Skeletal muscle tissue (tissue), 4 donors: ENCODE results near the gene PPP5C. TPM values are rescaled to one million over a fixed set of nuclear protein-coding genes. Genes with fewer than 3 reads are reported as not detected.
"Not testable (repeated sequence)": the region's sequence is repeated elsewhere in the genome, so short reads cannot be mapped to it uniquely, and the experiment has no call there.

Source experiments
- H3K27ac ChIP-seq: one replicate; pipeline ENCODE4 v1.7.0; 2013; ENCODE audit warnings: mild to moderate bottlenecking, low read depth, low read length, inconsistent platforms
- H3K27me3 ChIP-seq, 3 donors: one replicate each; pipeline ENCODE4 v1.7.0; 2013; ENCODE audit warnings: low read length in 3 of 3; ENCODE audit not compliant: control insufficient read depth in 3 of 3, insufficient read depth in 3 of 3
- H3K36me3 ChIP-seq, 3 donors: one replicate each; pipeline ENCODE4 v1.7.0; 2013; ENCODE audit warnings: low read length in 3 of 3; ENCODE audit not compliant: control insufficient read depth in 3 of 3, insufficient read depth in 3 of 3
- H3K4me1 ChIP-seq, 3 donors: one replicate each; pipeline ENCODE4 v1.7.0; 2013; ENCODE audit warnings: low read length in 3 of 3, mild to moderate bottlenecking in 3 of 3; ENCODE audit not compliant: control insufficient read depth in 3 of 3, insufficient read depth in 3 of 3
- H3K4me3 ChIP-seq, 3 donors: one replicate each; pipeline ENCODE4 v1.7.0; 2013; ENCODE audit warnings: low read length in 3 of 3
- H3K9ac ChIP-seq, 3 donors: one replicate each; pipeline ENCODE4 v1.7.0; 2013; ENCODE audit warnings: low read length in 3 of 3, mild to moderate bottlenecking in 3 of 3, moderate library complexity in 2 of 3, low read depth in 1 of 3
- H3K9me3 ChIP-seq, 3 donors: one replicate each; pipeline ENCODE4 v1.7.0; 2013; ENCODE audit warnings: low read length in 3 of 3; ENCODE audit not compliant: control insufficient read depth in 3 of 3
- total RNA-seq: library from RNA; depleted of rRNA; stranded (reverse); fragments of >200 nt; gene quantifications from one replicate; pipeline ENCODE4 v1.2.3, GENCODE V29; 2014
- donor health status: Osteomylitis.

Gene PPP5C
- total RNA-seq, 1 donor from 2014 or later: 44.4 TPM

- Histone ChIP-seq H3K36me3 (peaks cover 0 to 2% (median 0%) of the 10 kb centered on the region in 3 donors), H3K9ac (peak overlapping the region in 2 of 3 donors; percentile 7 to 74), H3K27me3 (peaks cover 45 to 75% (median 63%) of the 10 kb centered on the region in 3 donors), H3K4me3 (peak overlapping the region; percentile 30 to 70 (median 52)), H3K4me1 (peaks cover 10 to 13% (median 11%) of the 10 kb centered on the region in 3 donors), H3K27ac (no peak overlapping the region), H3K9me3 (no peaks in the 10 kb centered on the region)
Measured at GRCh38 chr19:46411088-46411924, 64.4 kb downstream of the PPP5C start.

- peak overlapping the region; percentile 54 for H3K27ac ChIP-seq
- peaks cover 10 to 13% (median 11%) of the 10 kb centered on the region in 3 donors for H3K4me1 ChIP-seq
- peak overlapping the region in 2 of 3 donors; percentile 7 to 74 for H3K9ac ChIP-seq
- peaks cover 0 to 2% (median 0%) of the 10 kb centered on the region in 3 donors for H3K36me3 ChIP-seq
- H3K27me3 ChIP-seq: peaks cover 42 to 72% (median 62%) of the 10 kb centered on the region in 3 donors
- peak overlapping the region; percentile 52 to 73 (median 70) for H3K4me3 ChIP-seq
- H3K9me3 ChIP-seq: no peaks in the 10 kb centered on the region
Measured at GRCh38 chr19:46411925-46412649, 65.2 kb downstream of the PPP5C start.

GRCh38 chr19:46412650-46413261 is 65.9 kb downstream of the PPP5C start:
- no peaks in the 10 kb centered on the region for H3K9me3 ChIP-seq
- peaks cover 37 to 66% (median 59%) of the 10 kb centered on the region in 3 donors for H3K27me3 ChIP-seq
- H3K27ac ChIP-seq: peak overlapping the region; percentile 54
- peaks cover 10 to 13% (median 11%) of the 10 kb centered on the region in 3 donors for H3K4me1 ChIP-seq
- H3K4me3 ChIP-seq: peak overlapping the region; percentile 61 to 73 (median 70)
- peaks cover 0 to 2% (median 0%) of the 10 kb centered on the region in 3 donors for H3K36me3 ChIP-seq
- peak overlapping the region in 2 of 3 donors; percentile 65 to 74 for H3K9ac ChIP-seq

- Histone ChIP-seq H3K9me3 (no peaks in the 10 kb centered on the region), H3K4me1 (peaks cover 8 to 12% (median 10%) of the 10 kb centered on the region in 3 donors), H3K9ac (peak within 1 kb of the TSS in 2 of 3 donors; percentile 65 to 74), H3K27me3 (peaks cover 31 to 59% (median 53%) of the 10 kb centered on the region in 3 donors), H3K4me3 (peak within 1 kb of the TSS; percentile 61 to 73 (median 70)), H3K27ac (peak within 1 kb of the TSS; percentile 54), H3K36me3 (peaks cover 0 to 2% (median 0%) of the 10 kb centered on the region in 3 donors)
Measured at GRCh38 chr19:46413262-46414031, 66.6 kb downstream of the PPP5C start, which contains the start of gene CCDC8. CCDC8 (minus strand) TSS chr19:46413564; CDS start chr19:46412810, 754 bp downstream.

GRCh38 chr19:46414899-46415298 is 68.0 kb downstream of the PPP5C start:
- H3K27ac ChIP-seq, H3K9ac ChIP-seq, H3K36me3 ChIP-seq, H3K4me3 ChIP-seq, H3K9me3 ChIP-seq, H3K4me1 ChIP-seq: not testable (repeated sequence)
- peaks cover 26 to 53% (median 48%) of the 10 kb centered on the region in 3 donors for H3K27me3 ChIP-seq

- H3K9ac ChIP-seq, H3K9me3 ChIP-seq, H3K36me3 ChIP-seq, H3K27ac ChIP-seq, H3K4me1 ChIP-seq: not testable (repeated sequence)
- peaks cover 26 to 43% (median 36%) of the 10 kb centered on the region in 3 donors for H3K27me3 ChIP-seq
- H3K4me3 ChIP-seq: peak overlapping the region in 1 of 3 donors; percentile 56
Measured at GRCh38 chr19:46415804-46416709, 69.2 kb downstream of the PPP5C start.

- Histone ChIP-seq H3K36me3 (no peaks in the 10 kb centered on the region), H3K4me1 (no peaks in the 10 kb centered on the region), H3K27me3 (peaks cover 7 to 11% (median 10%) of the 10 kb centered on the region in 3 donors), H3K9me3 (no peaks in the 10 kb centered on the region), H3K4me3 (no peak overlapping the region), H3K9ac (no peak overlapping the region), H3K27ac (no peak overlapping the region)
Measured at GRCh38 chr19:46420056-46420455, 73.2 kb downstream of the PPP5C start.

- H3K4me1 ChIP-seq: peaks cover 0 to 7% (median 3%) of the 10 kb centered on the region in 3 donors
- H3K9me3 ChIP-seq: no peaks in the 10 kb centered on the region
- no peak overlapping the region for H3K9ac ChIP-seq
- no peak overlapping the region for H3K4me3 ChIP-seq
- H3K36me3 ChIP-seq: no peaks in the 10 kb centered on the region
- H3K27me3 ChIP-seq: peaks cover 9 to 25% (median 19%) of the 10 kb centered on the region in 3 donors
- no peak overlapping the region for H3K27ac ChIP-seq
Measured at GRCh38 chr19:46422344-46422743, 75.5 kb downstream of the PPP5C start.
